Measurements from ENCODE around the gene KCNMA1.

GRCh38 chr10:77635402-77636227 is 2.0 kb downstream of the KCNMA1 start:
- no peak for TF ChIP-seq CTCF (IDR thresholded peaks at IDR 0.05)
- no peak for TF ChIP-seq POLR2A (IDR thresholded peaks at IDR 0.05)
